IMR-90 (cell line): ENCODE data around the gene EEF1B2. TPM values are rescaled to one million over a fixed set of nuclear protein-coding genes. Genes with fewer than 3 reads are reported as not detected.

ENCODE experiments used
- ATAC-seq: fragments of 200-7000 bp; cut with Tn5 transposase; 2 replicates; pipeline ENCODE4 v1.9.1; 2020; ENCODE audit warnings: low read depth, mild to moderate bottlenecking, moderate library complexity
- BruUV-seq: library from RNA; stranded (reverse); fragments of 400-500 nt; replicated peaks from 2 replicates; lab custom pipeline; 2021; lab: Mats Ljungman, UMichigan
- CTCF ChIA-PET: fragments of 300-600 bp; formaldehyde crosslinking; extraction: SDS; loops from one replicate; lab custom pipeline; 2021; ENCODE audit warnings: antibody characterized with exemption; lab: Yijun Ruan, JAX
- POLR2A ChIA-PET: fragments of 300-600 bp; sonication (Branson Sonifier 250); formaldehyde crosslinking; loops from one replicate; lab custom pipeline; 2022; ENCODE audit warnings: antibody characterized with exemption; ENCODE audit not compliant: unreplicated experiment; lab: Charles Lee
- DNase-seq: peaks from one replicate; pipeline ENCODE4 v3.0.0; 2013
- H2AFZ ChIP-seq: replicated peaks from 2 replicates; pipeline ENCODE3; 2013; ENCODE audit warnings: low read length, mild to moderate bottlenecking; ENCODE audit not compliant: poor library complexity
- H2AK5ac ChIP-seq: 2 replicates; pipeline ENCODE4 v1.6.1; 2013; ENCODE audit warnings: low read depth, low read length, inconsistent platforms
- H2AK9ac ChIP-seq: replicated peaks from 2 replicates; pipeline ENCODE3; 2013; ENCODE audit warnings: mild to moderate bottlenecking, low read depth, low read length, moderate library complexity; ENCODE audit not compliant: poor library complexity
- H2BK120ac ChIP-seq: 2 replicates; pipeline ENCODE4 v1.6.1; 2013; ENCODE audit warnings: low read depth, low read length, inconsistent platforms
- H2BK15ac ChIP-seq: 3 replicates; pipeline ENCODE4 v1.6.1; 2013; ENCODE audit warnings: low read depth, low read length, inconsistent platforms
- H2BK20ac ChIP-seq: 2 replicates; pipeline ENCODE4 v1.6.1; 2013; ENCODE audit warnings: low read depth, mild to moderate bottlenecking, inconsistent platforms, low read length, moderate library complexity
- H2BK5ac ChIP-seq: 2 replicates; pipeline ENCODE4 v1.6.1; 2013; ENCODE audit warnings: mild to moderate bottlenecking, low read depth, low read length, inconsistent platforms; ENCODE audit not compliant: poor library complexity, severe bottlenecking
- H3K14ac ChIP-seq: replicated peaks from 2 replicates; pipeline ENCODE4 v1.6.1; 2013; ENCODE audit warnings: low read depth, low read length, inconsistent platforms
- H3K18ac ChIP-seq: 2 replicates; pipeline ENCODE4 v1.6.1; 2013; ENCODE audit warnings: low read depth, low read length, control low read depth
- H3K23ac ChIP-seq: 2 replicates; pipeline ENCODE4 v1.6.1; 2013; ENCODE audit warnings: low read depth, low read length, inconsistent platforms
- H3K27ac ChIP-seq: 2 replicates; pipeline ENCODE4 v1.5.1; 2013; ENCODE audit warnings: mild to moderate bottlenecking, control low read depth, low read length; ENCODE audit not compliant: insufficient read depth
- H3K27me3 ChIP-seq: 2 replicates; pipeline ENCODE4 v1.6.1; 2013; ENCODE audit warnings: low read length; ENCODE audit not compliant: control insufficient read depth, insufficient read depth
- H3K36me3 ChIP-seq: 2 replicates; pipeline ENCODE4 v1.6.1; 2013; ENCODE audit warnings: low read length, mixed read lengths; ENCODE audit not compliant: control insufficient read depth, insufficient read depth
- H3K4ac ChIP-seq: 2 replicates; pipeline ENCODE4 v1.6.1; 2013; ENCODE audit warnings: low read depth, low read length, inconsistent platforms
- H3K4me1 ChIP-seq: 2 replicates; pipeline ENCODE4 v1.6.1; 2013; ENCODE audit warnings: low read length, mixed read lengths; ENCODE audit not compliant: control insufficient read depth, insufficient read depth
- H3K4me2 ChIP-seq: 2 replicates; pipeline ENCODE4 v1.6.1; 2013; ENCODE audit warnings: low read depth, mild to moderate bottlenecking, control low read depth, low read length, moderate library complexity
- H3K4me3 ChIP-seq: 2 replicates; pipeline ENCODE4 v1.5.1; 2013; ENCODE audit warnings: low read depth, mild to moderate bottlenecking, control low read depth, low read length, moderate library complexity; ENCODE audit not compliant: insufficient read depth
- H3K56ac ChIP-seq: 2 replicates; pipeline ENCODE4 v1.6.1; 2013; ENCODE audit warnings: low read length, inconsistent platforms; ENCODE audit not compliant: insufficient read depth; ENCODE audit errors: extremely low read depth
- H3K79me1 ChIP-seq, 2 experiments: 2 replicates each; pipeline ENCODE4 v1.6.1; 2013; ENCODE audit warnings: low read length in 2 of 2, inconsistent platforms in 1 of 2, low read depth in 1 of 2
- H3K9ac ChIP-seq: 2 replicates; pipeline ENCODE4 v1.6.1; 2013; ENCODE audit warnings: low read depth, low read length, control low read depth
- H3K9me1 ChIP-seq: 2 replicates; pipeline ENCODE4 v1.6.1; 2013; ENCODE audit warnings: low read length, inconsistent platforms; ENCODE audit not compliant: insufficient read depth
- H3K9me3 ChIP-seq: 2 replicates; pipeline ENCODE4 v1.6.1; 2013; ENCODE audit warnings: low read length; ENCODE audit not compliant: control insufficient read depth, insufficient read depth
- H4K20me1 ChIP-seq: 2 replicates; pipeline ENCODE4 v1.6.1; 2013; ENCODE audit warnings: low read length, inconsistent platforms; ENCODE audit not compliant: insufficient read depth
- H4K5ac ChIP-seq: 2 replicates; pipeline ENCODE4 v1.6.1; 2013; ENCODE audit warnings: mild to moderate bottlenecking, low read depth, low read length, control low read depth
- H4K8ac ChIP-seq, 2 experiments: 2 replicates each; pipeline ENCODE4 v1.6.1; 2013; ENCODE audit warnings: low read depth in 2 of 2, low read length in 2 of 2, control low read depth in 1 of 2, inconsistent platforms in 1 of 2
- H4K91ac ChIP-seq: 2 replicates; pipeline ENCODE4 v1.6.1; 2013; ENCODE audit warnings: low read depth, low read length, inconsistent platforms; ENCODE audit not compliant: insufficient read depth
- CEBPB ChIP-seq: IDR thresholded peaks from 2 replicates; pipeline ENCODE4 v1.6.1; 2012; ENCODE audit warnings: low read depth, low read length, improper control_type of control experiment
- NFE2L2 ChIP-seq: fragments of 150-350 bp; IDR thresholded peaks from 2 replicates; pipeline ENCODE4 v1.6.1; 2016; ENCODE audit warnings: low read depth, mild to moderate bottlenecking, low read length
- RAD21 ChIP-seq: IDR thresholded peaks from 2 replicates; pipeline ENCODE4 v1.6.1; 2012; ENCODE audit warnings: low read length, improper control_type of control experiment
- RFX5 ChIP-seq: IDR thresholded peaks from 2 replicates; pipeline ENCODE4 v1.8.0; 2012; ENCODE audit warnings: low read depth, mild to moderate bottlenecking, low read length, moderate library complexity
- SMC3 ChIP-seq: fragments of 150-350 bp; IDR thresholded peaks from 2 replicates; pipeline ENCODE4 v1.6.1; 2016; ENCODE audit warnings: low read depth, mild to moderate bottlenecking, antibody characterized with exemption, low read length, moderate library complexity
- WGBS, 2 experiments: methylation state at CpG; one replicate each; pipeline versions ENCODE4 v1.1.5 to v1.1.7; 2013; ENCODE audit warnings: missing lambda C conversion rate in 2 of 2; ENCODE audit not compliant: insufficient read length in 1 of 2; ENCODE audit errors: extremely low coverage in 2 of 2; 5-methylcytosine and 5-hydroxymethylcytosine counted together
- dilution Hi-C: fragments of 300-500 bp; cut with HindIII; formaldehyde crosslinking; loops from one replicate; pipeline ENCODE4 v1.14.3; 2018; ENCODE audit warnings: low sequenced_read_pairs; ENCODE audit not compliant: unreplicated experiment
- in situ Hi-C: fragments of 300-500 bp; cut with MboI; formaldehyde crosslinking; loops from 3 replicates; pipeline ENCODE4 v1.14.3; 2019; ENCODE audit warnings: low sequenced_read_pairs, inconsistent platforms, mixed read lengths
- intact Hi-C: fragments of 100-400 bp; cut with micrococcal nuclease; formaldehyde crosslinking; loops from 2 replicates; pipeline ENCODE4 v1.10.0; 2022
- microRNA-seq, 2 experiments: library from miRNA; stranded (forward) in 1 of 2; unstranded in 1 of 2; fragments of 10-50 nt in 1 of 2; fragments of <30 nt in 1 of 2; gene quantifications in 1 of 2; microRNA quantifications in 1 of 2; one replicate each; pipeline versions ENCODE3 to v1.1.0; 2013 to 2020; ENCODE audit not compliant: insufficient read depth in 1 of 2, insufficient read length in 1 of 2, unreplicated experiment in 1 of 2
- polyA plus RNA-seq, 3 experiments: library from polyadenylated mRNA; depleted of rRNA; stranded (reverse); fragments of >200 nt; gene quantifications; 2 replicates each; pipeline ENCODE4 v1.2.3, GENCODE V29; 2012; ENCODE audit warnings: low replicate concordance in 1 of 3
- small RNA-seq, 5 experiments: library from RNA; depleted of rRNA; stranded (forward); fragments of <200 nt; gene quantifications; one replicate each; pipeline ENCODE3, GENCODE V24; 2012
- total RNA-seq: library from RNA; depleted of rRNA; stranded (reverse); fragments of >200 nt; gene quantifications from 2 replicates; pipeline ENCODE4 v1.2.3, GENCODE V29; 2012; rRNA removed

Gene EEF1B2
- total and polyA plus RNA-seq, 2 of the 4 experiments (the other 2 are of a cell fraction): 574 to 751 TPM

DNA sequence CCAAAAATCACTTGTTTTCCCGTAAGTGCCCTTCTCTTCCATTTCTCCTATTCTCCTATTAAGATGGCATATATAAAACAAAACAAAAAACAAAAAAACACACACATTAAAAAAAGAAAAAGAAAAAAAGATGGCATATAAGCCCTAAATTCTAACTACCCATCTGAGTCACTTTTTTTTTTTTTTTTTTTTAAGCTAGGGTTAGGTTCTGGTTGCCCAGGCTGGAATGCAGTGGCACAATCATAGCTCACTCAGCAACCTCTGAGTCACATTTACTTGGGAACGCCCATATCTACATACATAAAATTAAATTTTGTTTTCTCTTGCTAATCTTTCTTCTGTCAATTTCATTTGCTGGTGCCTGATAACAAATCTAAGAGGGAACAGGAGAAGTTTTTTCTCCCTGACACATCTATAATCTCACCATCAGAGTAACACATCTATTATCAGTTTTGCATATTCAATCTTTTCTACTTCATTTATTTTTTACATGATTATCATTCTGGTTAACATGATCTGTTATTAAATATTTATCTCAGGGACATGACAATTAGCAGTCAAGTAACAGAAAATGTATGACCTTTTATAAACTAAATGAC lies 52.1 kb downstream of the EEF1B2 start:
- ATAC-seq (peak; percentile 43; the same call in 1 of the 2 replicates), DNase-seq (peak; percentile 22)
- no peak for TF ChIP-seq SMC3
- peak; percentile 33; the same call in 1 of the 2 replicates for TF ChIP-seq CEBPB
- no peak for TF ChIP-seq RAD21
- no peak for TF ChIP-seq NFE2L2
- TF ChIP-seq RFX5: no peak
- H3K23ac ChIP-seq: no peak overlapping the region
- no peak overlapping the region for H2BK120ac ChIP-seq
- no peak overlapping the region for H3K18ac ChIP-seq
- no peak overlapping the region for H3K4me3 ChIP-seq
- H2AK9ac ChIP-seq: no peak overlapping the region
- no peak overlapping the region for H4K8ac ChIP-seq
- H3K9me3 ChIP-seq: no peaks in the 10 kb centered on the region
- no peaks in the 10 kb centered on the region for H3K9me1 ChIP-seq
- no peak overlapping the region for H3K9ac ChIP-seq
- H4K5ac ChIP-seq: no peak overlapping the region
- no peaks in the 10 kb centered on the region for H3K36me3 ChIP-seq
- no peak overlapping the region for H3K4ac ChIP-seq
- H3K27me3 ChIP-seq: no peaks in the 10 kb centered on the region
- no peak overlapping the region for H3K27ac ChIP-seq
- POLR2A ChIA-PET: no interaction called here
- H4K91ac ChIP-seq: no peak overlapping the region
- no peak overlapping the region for H2BK15ac ChIP-seq
- dilution Hi-C loops (no loop called here), intact Hi-C loops (loop anchor here (2.0 kb wide), 1 partner anchor 47 kb away; no protein-coding TSS in a partner anchor), in situ Hi-C loops (no loop called here)
- H3K4me2 ChIP-seq: no peak overlapping the region
- no peak overlapping the region for H3K56ac ChIP-seq
- no peaks in the 10 kb centered on the region for H3K79me1 ChIP-seq
- no peak overlapping the region for H3K14ac ChIP-seq
- H2BK5ac ChIP-seq: no peak overlapping the region
- no peaks in the 10 kb centered on the region for H3K4me1 ChIP-seq
- no TSS peak for BruUV-seq
- H2AFZ ChIP-seq: no peak overlapping the region
- H2AK5ac ChIP-seq: no peak overlapping the region
- H4K20me1 ChIP-seq: no peaks in the 10 kb centered on the region
- H2BK20ac ChIP-seq: no peak overlapping the region
- CTCF ChIA-PET: interaction anchor here (0.7 kb wide), 1 partner anchor 91 kb away, joined by 3 read pairs; no protein-coding TSS in a partner anchor
- WGBS, 2 experiments: no CpG with 5 or more reads among the region's 2 CpGs

Small RNA genes lying within 50 kb of the gene (microRNA-seq; reads per million reads assigned to microRNA genes)
- gene RF00134 (ENCODE audit: insufficient read depth, insufficient read length) (not detected), gene RF02271 (ENCODE audit: insufficient read depth, insufficient read length) (not detected), gene SNORA41 (ENCODE audit: insufficient read depth, insufficient read length) (not detected), gene SNORD51 (ENCODE audit: insufficient read depth, insufficient read length) (9.3 reads per million)

Small RNA genes lying within 50 kb of the gene (small RNA-seq; reads per million reads assigned to genes)
- 0 reads per million in 5 experiments for gene RF00134
- 0 reads per million in 5 experiments for gene RF02271
- gene SNORA41: 0 reads per million in 5 experiments
- 0 to 0.76 (median 0.33) reads per million in 5 experiments for gene SNORD51

Other genes with a start within 250 kb of the EEF1B2 start
- gene INO80D, start 73.7 kb upstream of the EEF1B2 start, total RNA-seq: 4.5 and 5.0 TPM in 2 replicates
- 0.67 and 0.79 TPM in 2 replicates for gene INO80D, start 73.7 kb upstream of the EEF1B2 start, polyA plus RNA-seq (2012; rRNA removed)
- 118 and 187 TPM in 2 replicates for gene NDUFS1, start 451 bp upstream of the EEF1B2 start, total RNA-seq
- 58.8 and 72.1 TPM in 2 replicates for gene NDUFS1, start 451 bp upstream of the EEF1B2 start, polyA plus RNA-seq (2012; rRNA removed)
- gene ZDBF2, start 114.8 kb downstream of the EEF1B2 start, total RNA-seq: 10.2 and 16.7 TPM in 2 replicates
- 1.3 and 1.9 TPM in 2 replicates for gene ZDBF2, start 114.8 kb downstream of the EEF1B2 start, polyA plus RNA-seq (2012; rRNA removed)